ENCODE results near the gene TAF13.

Gene TAF13

DNA sequence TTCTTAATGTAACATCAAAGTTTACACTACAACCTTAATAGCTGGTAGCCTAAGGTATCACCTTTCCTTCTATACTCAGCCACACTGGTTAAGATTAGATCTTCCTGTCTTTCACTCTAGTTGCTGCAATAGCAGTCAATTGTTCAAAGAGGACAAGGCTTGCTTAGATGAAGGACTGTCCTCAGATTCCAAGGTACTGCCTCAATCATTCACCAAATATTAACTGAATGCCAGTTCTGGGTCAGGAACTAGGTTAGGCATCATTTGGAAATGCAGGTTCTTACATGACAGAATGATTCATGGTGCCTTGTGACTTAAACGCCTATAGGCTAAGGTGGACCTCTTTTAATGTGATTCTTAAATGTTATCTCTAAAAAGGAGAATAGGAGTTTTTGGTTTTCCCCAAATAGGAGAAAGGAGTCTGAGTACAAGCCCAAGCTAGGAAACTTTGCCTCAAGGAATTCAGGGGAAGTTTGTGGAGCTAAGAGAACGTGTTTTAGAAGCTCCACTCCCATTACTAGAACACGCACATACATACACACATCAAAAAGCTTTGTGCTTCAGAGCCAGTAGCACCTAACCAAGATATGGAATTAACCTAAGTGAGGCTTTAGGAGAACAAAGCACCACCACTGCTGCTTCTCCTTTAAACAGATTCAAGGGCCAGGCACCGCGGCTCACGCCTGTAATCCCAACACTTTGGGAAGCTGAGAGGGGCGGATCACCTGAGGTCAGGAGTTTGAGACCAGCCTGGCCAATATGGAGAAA is 25.4 kb downstream of the TAF13 start:
- Histone ChIP-seq H4K20me1 (ENCODE audit: insufficient read depth, low read length) (no peaks in the 10 kb centered on the region), H3K36me3 (ENCODE audit: insufficient read depth, low read length) (no peaks in the 10 kb centered on the region), H3K9ac (ENCODE audit: low read length) (no peak overlapping the region), H3K4me1 (ENCODE audit: insufficient read depth, low read length, severe bottlenecking) (no peaks in the 10 kb centered on the region), H3K4me2 (ENCODE audit: low read length) (no peak overlapping the region), H3K4me3 (ENCODE audit: low read depth, low read length, poor library complexity, severe bottlenecking) (no peak overlapping the region), H3F3A (ENCODE audit: insufficient read depth, low read length) (no peaks in the 10 kb centered on the region; the same call in 1 of the 2 replicates), H2AFZ (ENCODE audit: low read length) (no peak overlapping the region), H3K27ac (ENCODE audit: low read depth, low read length, poor library complexity, severe bottlenecking) (no peak overlapping the region), H3K9me2 (ENCODE audit: low read depth, low read length) (no peaks in the 10 kb centered on the region), H3K27me3 (ENCODE audit: insufficient read depth, low read length) (no peaks in the 10 kb centered on the region), H3K79me2 (ENCODE audit: insufficient read depth, low read length) (no peaks in the 10 kb centered on the region), H3K9me3 (ENCODE audit: low read length) (no peaks in the 10 kb centered on the region)
- no peak for TF ChIP-seq EZH2 (IDR thresholded peaks at IDR 0.05; ENCODE audit: borderline replicate concordance, low read length)

DNA sequence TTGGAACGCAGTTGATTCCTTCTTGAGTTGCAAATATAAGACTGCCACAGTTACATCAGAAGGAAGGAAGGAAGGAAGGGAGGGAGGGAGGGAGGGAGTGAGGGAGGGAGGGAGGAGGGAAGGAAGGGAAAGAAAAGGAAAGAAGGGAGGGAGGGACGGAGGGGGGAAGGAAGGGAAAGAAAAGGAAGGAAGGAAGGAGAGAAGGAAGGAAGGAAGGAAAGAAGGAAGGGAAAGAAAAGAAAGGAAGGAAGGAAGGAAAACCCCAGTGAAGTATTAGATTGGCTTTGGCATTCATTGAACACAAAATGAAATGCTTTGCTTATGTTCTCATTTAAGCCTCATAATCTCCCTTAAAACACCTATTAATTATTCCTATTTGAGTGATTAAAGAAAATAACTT is 27.5 kb downstream of the TAF13 start:
- no peaks in the 10 kb centered on the region for H3K9me2 ChIP-seq (ENCODE audit: low read depth, low read length)
- no peaks in the 10 kb centered on the region for H3K79me2 ChIP-seq (ENCODE audit: insufficient read depth, low read length)
- no peaks in the 10 kb centered on the region for H3K9me3 ChIP-seq (ENCODE audit: low read length)
- H3K9ac ChIP-seq (ENCODE audit: low read length), result no peak overlapping the region
- H3K4me2 ChIP-seq (ENCODE audit: low read length), result no peak overlapping the region
- no peaks in the 10 kb centered on the region for H3K4me1 ChIP-seq (ENCODE audit: insufficient read depth, low read length, severe bottlenecking)
- H4K20me1 ChIP-seq (ENCODE audit: insufficient read depth, low read length), result no peaks in the 10 kb centered on the region
- TF ChIP-seq, protein P1, sequence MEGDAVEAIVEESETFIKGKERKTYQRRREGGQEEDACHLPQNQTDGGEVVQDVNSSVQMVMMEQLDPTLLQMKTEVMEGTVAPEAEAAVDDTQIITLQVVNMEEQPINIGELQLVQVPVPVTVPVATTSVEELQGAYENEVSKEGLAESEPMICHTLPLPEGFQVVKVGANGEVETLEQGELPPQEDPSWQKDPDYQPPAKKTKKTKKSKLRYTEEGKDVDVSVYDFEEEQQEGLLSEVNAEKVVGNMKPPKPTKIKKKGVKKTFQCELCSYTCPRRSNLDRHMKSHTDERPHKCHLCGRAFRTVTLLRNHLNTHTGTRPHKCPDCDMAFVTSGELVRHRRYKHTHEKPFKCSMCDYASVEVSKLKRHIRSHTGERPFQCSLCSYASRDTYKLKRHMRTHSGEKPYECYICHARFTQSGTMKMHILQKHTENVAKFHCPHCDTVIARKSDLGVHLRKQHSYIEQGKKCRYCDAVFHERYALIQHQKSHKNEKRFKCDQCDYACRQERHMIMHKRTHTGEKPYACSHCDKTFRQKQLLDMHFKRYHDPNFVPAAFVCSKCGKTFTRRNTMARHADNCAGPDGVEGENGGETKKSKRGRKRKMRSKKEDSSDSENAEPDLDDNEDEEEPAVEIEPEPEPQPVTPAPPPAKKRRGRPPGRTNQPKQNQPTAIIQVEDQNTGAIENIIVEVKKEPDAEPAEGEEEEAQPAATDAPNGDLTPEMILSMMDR (IDR thresholded peaks at IDR 0.05; ENCODE audit: low read length), result no peak
- TF ChIP-seq EZH2 (IDR thresholded peaks at IDR 0.05; ENCODE audit: borderline replicate concordance, low read length), result no peak
- no peak overlapping the region for H3K27ac ChIP-seq (ENCODE audit: low read depth, low read length, poor library complexity, severe bottlenecking)
- H3F3A ChIP-seq (ENCODE audit: insufficient read depth, low read length), result no peaks in the 10 kb centered on the region; the same call in 1 of the 2 replicates
- no peak overlapping the region for H2AFZ ChIP-seq (ENCODE audit: low read length)
- H3K4me3 ChIP-seq (ENCODE audit: low read depth, low read length, poor library complexity, severe bottlenecking), result no peak overlapping the region
- no peaks in the 10 kb centered on the region for H3K36me3 ChIP-seq (ENCODE audit: insufficient read depth, low read length)
- no peaks in the 10 kb centered on the region for H3K27me3 ChIP-seq (ENCODE audit: insufficient read depth, low read length)

DNA sequence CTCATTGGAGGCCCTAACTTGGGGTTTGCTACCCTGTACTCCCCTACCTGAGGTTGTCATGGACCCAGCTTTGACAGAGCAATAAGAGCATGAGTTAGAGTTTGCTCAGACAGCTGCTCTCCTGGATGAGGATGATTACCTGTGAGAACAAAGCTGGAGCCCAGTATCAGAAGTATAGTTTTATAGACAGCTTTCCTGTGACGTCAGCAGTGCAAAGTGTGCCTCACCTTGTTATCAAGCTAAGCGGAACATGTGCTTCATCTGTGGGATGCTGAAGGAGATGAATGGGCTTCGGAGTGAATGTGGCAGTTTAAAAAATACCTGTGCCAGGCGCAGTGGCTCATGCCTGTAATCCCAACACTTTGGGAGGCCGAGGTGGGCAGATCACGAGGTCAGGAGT is 28.5 kb downstream of the TAF13 start:
- H3K4me3 ChIP-seq (ENCODE audit: low read depth, low read length, poor library complexity, severe bottlenecking), result no peak overlapping the region
- no peaks in the 10 kb centered on the region for H3K9me3 ChIP-seq (ENCODE audit: low read length)
- no peaks in the 10 kb centered on the region; the same call in 1 of the 2 replicates for H3F3A ChIP-seq (ENCODE audit: insufficient read depth, low read length)
- no peak overlapping the region for H3K27ac ChIP-seq (ENCODE audit: low read depth, low read length, poor library complexity, severe bottlenecking)
- no peak overlapping the region for H3K4me2 ChIP-seq (ENCODE audit: low read length)
- TF ChIP-seq EZH2 (IDR thresholded peaks at IDR 0.05; ENCODE audit: borderline replicate concordance, low read length), result no peak
- TF ChIP-seq, protein P1 (IDR thresholded peaks at IDR 0.05; ENCODE audit: low read length), result no peak
- no peaks in the 10 kb centered on the region for H3K79me2 ChIP-seq (ENCODE audit: insufficient read depth, low read length)
- H3K36me3 ChIP-seq (ENCODE audit: insufficient read depth, low read length), result no peaks in the 10 kb centered on the region
- no peaks in the 10 kb centered on the region for H3K9me2 ChIP-seq (ENCODE audit: low read depth, low read length)
- no peak overlapping the region for H2AFZ ChIP-seq (ENCODE audit: low read length)
- no peaks in the 10 kb centered on the region for H4K20me1 ChIP-seq (ENCODE audit: insufficient read depth, low read length)
- no peak overlapping the region for H3K9ac ChIP-seq (ENCODE audit: low read length)
- peaks cover 4% of the 10 kb centered on the region for H3K4me1 ChIP-seq (ENCODE audit: insufficient read depth, low read length, severe bottlenecking)
- no peaks in the 10 kb centered on the region for H3K27me3 ChIP-seq (ENCODE audit: insufficient read depth, low read length)

DNA sequence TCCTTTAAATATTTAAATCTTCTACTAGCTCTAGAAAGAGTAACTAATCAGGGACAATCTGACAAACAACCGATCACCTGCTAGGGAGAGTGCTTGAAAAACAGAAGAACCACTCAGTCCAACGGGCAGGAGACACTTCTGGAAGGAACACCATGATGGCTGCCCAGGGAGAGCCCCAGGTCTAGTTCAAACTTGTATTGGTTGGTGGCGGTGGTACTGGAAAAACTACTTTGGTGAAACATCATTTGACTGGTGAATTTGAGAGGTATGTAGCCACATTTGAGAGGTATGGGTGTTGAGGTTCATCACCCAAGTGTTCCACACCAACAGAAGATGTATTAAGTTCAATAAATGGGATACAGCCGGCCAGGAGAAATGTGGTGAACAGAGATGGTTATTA is 29.1 kb downstream of the TAF13 start:
- H3K79me2 ChIP-seq (ENCODE audit: insufficient read depth, low read length), result no peaks in the 10 kb centered on the region
- H4K20me1 ChIP-seq (ENCODE audit: insufficient read depth, low read length), result no peaks in the 10 kb centered on the region
- H3K9me2 ChIP-seq (ENCODE audit: low read depth, low read length), result no peaks in the 10 kb centered on the region
- H2AFZ ChIP-seq (ENCODE audit: low read length), result no peak overlapping the region
- H3K4me2 ChIP-seq (ENCODE audit: low read length), result no peak overlapping the region
- H3K4me1 ChIP-seq (ENCODE audit: insufficient read depth, low read length, severe bottlenecking), result peaks cover 5% of the 10 kb centered on the region
- H3K27ac ChIP-seq (ENCODE audit: low read depth, low read length, poor library complexity, severe bottlenecking), result no peak overlapping the region
- no peaks in the 10 kb centered on the region for H3K9me3 ChIP-seq (ENCODE audit: low read length)
- no peaks in the 10 kb centered on the region for H3K27me3 ChIP-seq (ENCODE audit: insufficient read depth, low read length)
- TF ChIP-seq EZH2 (IDR thresholded peaks at IDR 0.05; ENCODE audit: borderline replicate concordance, low read length), result no peak
- TF ChIP-seq, protein P1 (IDR thresholded peaks at IDR 0.05; ENCODE audit: low read length), result no peak
- no peak overlapping the region for H3K9ac ChIP-seq (ENCODE audit: low read length)
- no peaks in the 10 kb centered on the region for H3K36me3 ChIP-seq (ENCODE audit: insufficient read depth, low read length)
- H3K4me3 ChIP-seq (ENCODE audit: low read depth, low read length, poor library complexity, severe bottlenecking), result no peak overlapping the region
- no peaks in the 10 kb centered on the region; the same call in 1 of the 2 replicates for H3F3A ChIP-seq (ENCODE audit: insufficient read depth, low read length)

All from OCI-LY1 (cell line).